Measurements from ENCODE around the gene CDCA4. TPM values are rescaled to one million over a fixed set of nuclear protein-coding genes. Genes with fewer than 3 reads are reported as not detected.

The CDCA4 gene
- total and polyA plus RNA-seq, 2 donors (not counting 3 experiments of a cell fraction or from before 2014, with no cell fraction given) = 29.9 to 44.5 TPM

DNA sequence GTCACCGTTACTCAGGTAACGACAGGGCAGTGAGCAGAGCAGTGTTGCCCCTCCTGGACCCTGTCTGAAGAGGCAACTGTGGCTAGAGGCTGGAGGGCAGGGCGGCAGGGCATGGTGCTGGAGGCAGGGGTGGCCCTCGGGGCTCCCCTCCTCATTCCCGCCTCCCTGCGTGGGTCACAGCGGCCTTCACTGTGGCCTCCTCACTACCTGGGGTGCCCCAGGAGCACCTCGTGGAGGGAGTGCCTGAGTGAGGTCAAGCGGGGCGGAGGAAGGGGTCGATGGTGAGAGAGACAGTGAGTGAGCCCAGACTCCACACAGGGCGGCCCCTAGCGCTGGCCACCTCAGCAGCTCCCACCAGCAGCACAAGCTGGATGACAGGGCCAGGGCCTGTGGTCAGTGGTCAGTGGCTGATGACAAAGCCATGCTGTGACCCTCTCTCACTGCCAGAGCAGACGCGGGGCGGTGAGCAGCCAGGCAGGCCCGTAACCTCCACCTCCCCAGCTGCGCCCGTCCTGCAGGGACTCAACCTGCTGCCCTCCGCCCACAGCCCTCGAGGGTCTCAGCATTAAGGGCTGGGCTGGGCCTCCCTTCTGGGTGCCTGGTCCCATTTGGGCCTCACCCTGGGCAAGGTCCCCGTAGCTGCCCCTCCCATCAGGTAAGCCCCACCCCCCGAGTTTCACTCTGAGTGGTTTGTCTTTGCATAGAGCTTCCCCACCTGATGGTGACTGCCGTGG lies 26.6 kb upstream of the CDCA4 start:
- Histone ChIP-seq H3K79me2 (ENCODE audit: control insufficient read depth, insufficient read depth, low read length) (no peaks in the 10 kb centered on the region), H3K9ac (replicated peaks; ENCODE audit: extremely low read depth, insufficient read depth, low read length) (no peak overlapping the region), H3K9me3 (replicated peaks; ENCODE audit: control insufficient read depth, insufficient read depth, low read length) (no peaks in the 10 kb centered on the region), H3K4me3 (replicated peaks in 1 of 3; ENCODE audit: insufficient read depth in 1 of 3, low read depth in 1 of 3, low read length in 3 of 3) (no peak overlapping the region), H3K4me2 (ENCODE audit: insufficient read depth, low read length) (no peak overlapping the region), H3K4me1 (ENCODE audit: control insufficient read depth, extremely low read depth, insufficient read depth, low read length) (no peaks in the 10 kb centered on the region), H2AFZ (ENCODE audit: low read depth, low read length) (no peak overlapping the region), H3K27me3 (ENCODE audit: control insufficient read depth in 2 of 2, insufficient read depth in 2 of 2, low read length in 2 of 2) (peaks cover 3 to 9% of the 10 kb centered on the region in 2 experiments), H3K9me1 (replicated peaks; ENCODE audit: control insufficient read depth, extremely low read depth, insufficient read depth, low read length) (no peaks in the 10 kb centered on the region), H3K36me3 (ENCODE audit: control insufficient read depth in 2 of 2, extremely low read depth in 1 of 2, insufficient read depth in 2 of 2, low read length in 2 of 2) (no peaks in the 10 kb centered on the region), H3K27ac (ENCODE audit: insufficient read depth, low read depth, low read length) (no peak overlapping the region), H4K20me1 (replicated peaks; ENCODE audit: control insufficient read depth, extremely low read depth, insufficient read depth, low read length) (no peaks in the 10 kb centered on the region)
- FAIRE-seq = no peak
- intact Hi-C loops (cut with micrococcal nuclease) (no loop called here), dilution Hi-C loops (cut with MboI; ENCODE audit: extremely low pct_ligation_motif_present, low sequenced_read_pairs) (no loop called here)
- DNase-seq (ENCODE audit: low read depth, low spot score) = no peak
- POLR2A ChIA-PET = no interaction called here
- CTCF ChIA-PET = interaction anchor here (0.6 to 5.3 kb wide), 9 partner anchors 10 to 305 kb away, joined by 3 to 97 read pairs (median 13); partner anchors contain the start of gene CLBA1
- TF ChIP-seq FOS (IDR thresholded peaks at IDR 0.05; ENCODE audit: borderline replicate concordance, insufficient read depth, low read length) (no peak), POLR2A (IDR thresholded peaks at IDR 0.05; ENCODE audit: low read depth, low read length) (no peak), EZH2 (IDR thresholded peaks at IDR 0.05; ENCODE audit: borderline replicate concordance, low read depth, low read length, severe bottlenecking) (no peak), POLR2AphosphoS5 (IDR thresholded peaks at IDR 0.05; ENCODE audit: insufficient read depth, low read depth, low read length) (no peak), GATA2 (IDR thresholded peaks at IDR 0.05; ENCODE audit: insufficient read depth, insufficient read length, low read depth, low read length) (no peak), CTCF (IDR thresholded peaks at IDR 0.05; ENCODE audit: extremely low read depth in 1 of 2, insufficient read depth in 1 of 2, low read depth in 1 of 2, low read length in 2 of 2) (no peak), MYC (IDR thresholded peaks at IDR 0.05; ENCODE audit: low read depth, low read length) (no peak)
- TF ChIP-seq, protein P1, sequence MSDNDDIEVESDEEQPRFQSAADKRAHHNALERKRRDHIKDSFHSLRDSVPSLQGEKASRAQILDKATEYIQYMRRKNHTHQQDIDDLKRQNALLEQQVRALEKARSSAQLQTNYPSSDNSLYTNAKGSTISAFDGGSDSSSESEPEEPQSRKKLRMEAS (IDR thresholded peaks at IDR 0.05; ENCODE audit: insufficient read depth, insufficient read length) = no peak
- BruUV-seq (replicated peaks) = no TSS peak
